Heart right ventricle (tissue), 16 donors: ENCODE measurements around the gene TAOK2. TPM values are rescaled to one million over a fixed set of nuclear protein-coding genes. Genes with fewer than 3 reads are reported as not detected.
A peak's percentile ranks its signal among the peaks of the same experiment; 100 is the strongest.

Experiments used
- ATAC-seq, 8 donors: fragments of 200-7000 bp; cut with Tn5 transposase; one replicate each; pipeline ENCODE4 v1.9.1; 2020; ENCODE audit warnings: mild to moderate bottlenecking in 8 of 8, moderate library complexity in 8 of 8, moderate number of reproducible peaks in 1 of 8
- DNase-seq, 2 donors: peaks; one replicate each; pipeline ENCODE4 v3.0.0-alpha.2; 2020
- H3K27ac ChIP-seq, 10 donors: fragments of 200-600 bp; sonication (generic) in 2 of 10; one replicate each; pipeline versions ENCODE4 v1.5.0 to v1.8.0; 2020 to 2022; ENCODE audit warnings: mild to moderate bottlenecking in 3 of 10
- H3K27me3 ChIP-seq, 7 donors: fragments of 200-600 bp; one replicate each; pipeline ENCODE4 v1.8.0; 2021 to 2022; ENCODE audit warnings: mild to moderate bottlenecking in 2 of 7
- H3K36me3 ChIP-seq, 9 donors: fragments of 200-600 bp; sonication (generic) in 1 of 9; one replicate each; pipeline versions ENCODE4 v1.5.0 to v1.8.0; 2020 to 2022; ENCODE audit warnings: mild to moderate bottlenecking in 2 of 9
- H3K4me1 ChIP-seq, 9 donors: fragments of 200-600 bp; sonication (generic) in 1 of 9; one replicate each; pipeline versions ENCODE4 v1.5.0 to v1.8.0; 2020 to 2022; ENCODE audit warnings: mild to moderate bottlenecking in 4 of 9
- H3K4me3 ChIP-seq, 10 donors: fragments of 200-600 bp; sonication (generic) in 2 of 10; one replicate each; pipeline versions ENCODE4 v1.5.0 to v1.8.0; 2020 to 2022; ENCODE audit warnings: mild to moderate bottlenecking in 7 of 10, moderate library complexity in 2 of 10
- H3K9me3 ChIP-seq, 11 donors: fragments of 200-600 bp in 10 of 11; sonication (generic) in 2 of 11; one replicate each; pipeline versions ENCODE4 v1.5.0 to v1.8.0; 2013 to 2022; ENCODE audit warnings: mild to moderate bottlenecking in 2 of 11, control low read depth in 1 of 11, moderate library complexity in 1 of 11
- WGBS, 2 donors: extraction: QIAGEN DNeasy Blood & Tissue Kit; methylation state at CpG; one replicate each; pipeline ENCODE4 v1.1.7; 2013; ENCODE audit warnings: inconsistent platforms in 1 of 2; 5-methylcytosine and 5-hydroxymethylcytosine counted together
- intact Hi-C, 10 donors: fragments of 100-400 bp; cut with DNase I; formaldehyde crosslinking; loops; one replicate each; pipeline versions ENCODE4 v1.11.1 to v1.14.2; 2022
- polyA plus RNA-seq, 2 donors: library from polyadenylated mRNA; stranded (reverse); fragments of 200-250 nt; gene quantifications; one replicate each; pipeline ENCODE4 v1.2.3, GENCODE V29; 2013
- total RNA-seq, 10 donors: library from RNA; stranded (reverse); fragmentation: NEBNext Ultra II Directional in 3 of 10; extraction: Animal tissue kit (Norgen Biotek cat#: 25700) in 3 of 10; gene quantifications; one replicate each; pipeline versions ENCODE4 v1.2.1 to v1.2.4, GENCODE V29; 2021 to 2023
- TF ChIP-seq, protein P1 (sequence below), 9 donors: fragments of 200-600 bp; sonication (generic) in 2 of 9; IDR thresholded peaks; one replicate each; pipeline versions ENCODE4 v1.5.0 to v1.8.0; 2021 to 2022; ENCODE audit warnings: antibody characterized with exemption in 9 of 9, mild to moderate bottlenecking in 5 of 9, moderate library complexity in 1 of 9
- donor health status: Arrhythmogenic right ventricular cardiomyopathy.
- donor health status: ischemic (EF 13 %, LVEDD 7.1; RV severe dilation, severe dysfunction).
- donor health status: healthy with polysubstance abuse.
- donor health status: DM: no; HTN: yes; CAD: no.
- donor health status: DM: no; HTN: no; CAD: no.
- donor health status: ischemic (EF 25% LVEDD 6.9; RV normal size, moderate dysfunction).
- donor health status: ischemic (EF 25% LVEDD 5.7; RV mildly dilated, moderate dysfunction).
- donor health status: healthy.
- donor health status: DM: yes; HTN: yes; CAD: no.
- donor health status: Ischemic cardiomyopathy.
- donor health status: ischemic (EF 35%, LVEDD 5.7; RV mildly dilated, moderate dysfunction).
- donor health status: nonischemic (EF 11% LVEDD 7.7; RV severe dilation, severe dysfunction).
- donor health status: DM: yes; HTN: yes; CAD: no.
- donor health status: PGD.
- donor health status: ischemic (EF 29% LVEDD 5.4; RV normal size, mild dysfunction).
- donor health status: nonischemic (EF 23%, LVEDD 6.1; RV moderate dilation, normal function).

TAOK2 gene
- total and polyA plus RNA-seq, 12 donors: 27.0 to 50.4 (median 32.7) TPM

DNA sequence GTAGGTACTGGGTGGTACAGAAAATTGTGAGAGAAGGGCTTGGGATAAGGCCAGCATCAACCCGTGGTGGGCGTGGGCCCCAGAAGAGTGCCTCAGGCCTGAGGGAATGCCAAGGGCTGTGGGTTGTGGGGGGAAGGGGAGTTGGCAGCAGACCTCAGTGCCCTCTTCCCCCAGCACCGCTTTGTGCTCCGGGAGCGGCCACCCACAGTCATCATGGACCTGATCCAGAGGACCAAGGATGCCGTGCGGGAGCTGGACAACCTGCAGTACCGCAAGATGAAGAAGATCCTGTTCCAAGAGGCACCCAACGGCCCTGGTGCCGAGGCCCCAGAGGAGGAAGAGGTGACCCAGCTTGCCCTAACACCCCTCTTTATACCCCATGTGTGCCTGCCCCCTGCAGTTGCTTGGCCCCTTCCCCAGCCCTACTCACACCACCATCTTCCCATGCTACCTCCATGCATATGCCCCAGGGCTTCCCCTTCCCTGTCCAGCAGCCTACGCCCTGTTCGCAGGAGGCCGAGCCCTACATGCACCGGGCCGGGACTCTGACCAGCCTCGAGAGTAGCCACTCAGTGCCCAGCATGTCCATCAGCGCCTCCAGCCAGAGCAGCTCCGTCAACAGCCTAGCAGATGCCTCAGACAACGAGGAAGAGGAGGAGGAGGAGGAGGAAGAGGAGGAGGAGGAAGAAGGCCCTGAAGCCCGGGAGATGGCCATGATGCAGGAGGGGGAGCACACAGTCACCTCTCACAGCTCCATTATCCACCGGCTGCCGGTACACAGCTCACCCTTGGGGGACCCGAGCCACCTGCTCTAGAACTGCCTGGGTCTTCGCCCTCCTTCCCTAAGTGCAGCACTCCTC is 9.1 kb downstream of the TAOK2 start:
- ATAC-seq: no peak
- peaks cover 9 to 100% (median 96%) of the 10 kb centered on the region in 9 donors for H3K36me3 ChIP-seq
- H3K27me3 ChIP-seq: no peaks in the 10 kb centered on the region
- no peak overlapping the region for H3K4me3 ChIP-seq
- H3K9me3 ChIP-seq: no peaks in the 10 kb centered on the region
- WGBS, 2 donors: 87 to 89% methylated on average over 22 to 24 of the region's 24 CpGs
- peak overlapping the region in 1 of 10 donors; percentile 15 for H3K27ac ChIP-seq
- intact Hi-C loops: no loop called here
- TF ChIP-seq, protein P1, sequence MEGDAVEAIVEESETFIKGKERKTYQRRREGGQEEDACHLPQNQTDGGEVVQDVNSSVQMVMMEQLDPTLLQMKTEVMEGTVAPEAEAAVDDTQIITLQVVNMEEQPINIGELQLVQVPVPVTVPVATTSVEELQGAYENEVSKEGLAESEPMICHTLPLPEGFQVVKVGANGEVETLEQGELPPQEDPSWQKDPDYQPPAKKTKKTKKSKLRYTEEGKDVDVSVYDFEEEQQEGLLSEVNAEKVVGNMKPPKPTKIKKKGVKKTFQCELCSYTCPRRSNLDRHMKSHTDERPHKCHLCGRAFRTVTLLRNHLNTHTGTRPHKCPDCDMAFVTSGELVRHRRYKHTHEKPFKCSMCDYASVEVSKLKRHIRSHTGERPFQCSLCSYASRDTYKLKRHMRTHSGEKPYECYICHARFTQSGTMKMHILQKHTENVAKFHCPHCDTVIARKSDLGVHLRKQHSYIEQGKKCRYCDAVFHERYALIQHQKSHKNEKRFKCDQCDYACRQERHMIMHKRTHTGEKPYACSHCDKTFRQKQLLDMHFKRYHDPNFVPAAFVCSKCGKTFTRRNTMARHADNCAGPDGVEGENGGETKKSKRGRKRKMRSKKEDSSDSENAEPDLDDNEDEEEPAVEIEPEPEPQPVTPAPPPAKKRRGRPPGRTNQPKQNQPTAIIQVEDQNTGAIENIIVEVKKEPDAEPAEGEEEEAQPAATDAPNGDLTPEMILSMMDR (IDR thresholded peaks at IDR 0.05): no peak
- DNase-seq: no peak
- H3K4me1 ChIP-seq: peaks cover 2 to 30% (median 20%) of the 10 kb centered on the region in 9 donors

DNA sequence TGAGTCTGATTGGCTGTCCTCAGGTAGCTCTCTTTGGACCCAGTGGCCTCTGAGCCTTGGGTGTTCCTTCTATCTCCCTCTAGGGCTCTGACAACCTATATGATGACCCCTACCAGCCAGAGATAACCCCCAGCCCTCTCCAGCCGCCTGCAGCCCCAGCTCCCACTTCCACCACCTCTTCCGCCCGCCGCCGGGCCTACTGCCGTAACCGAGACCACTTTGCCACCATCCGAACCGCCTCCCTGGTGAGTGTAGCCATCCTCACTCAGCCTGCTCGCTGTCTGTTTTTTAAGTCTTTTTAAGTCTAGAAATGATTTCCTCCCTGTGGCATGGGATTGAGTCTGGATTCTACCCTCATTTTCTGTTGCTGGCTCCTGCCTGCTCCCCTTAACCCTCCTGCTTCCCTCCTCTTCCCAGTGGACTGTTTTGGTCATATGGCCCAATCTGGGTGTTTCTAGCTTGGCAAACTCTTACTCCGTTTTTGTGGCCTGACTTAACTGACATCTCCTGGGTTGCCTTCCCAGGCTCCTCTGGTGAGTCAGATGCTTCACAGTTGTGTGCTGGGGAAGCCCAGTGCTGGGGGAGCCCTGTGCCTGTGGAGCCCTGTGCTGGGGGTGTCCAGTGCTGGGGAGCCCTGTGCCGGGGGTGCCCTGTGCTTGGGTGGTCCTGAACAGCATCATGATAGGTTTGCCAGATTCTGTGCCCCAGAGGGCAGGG is 9.9 kb downstream of the TAOK2 start:
- TF ChIP-seq, protein P1 (IDR thresholded peaks at IDR 0.05): no peak
- DNase-seq: no peak

DNA sequence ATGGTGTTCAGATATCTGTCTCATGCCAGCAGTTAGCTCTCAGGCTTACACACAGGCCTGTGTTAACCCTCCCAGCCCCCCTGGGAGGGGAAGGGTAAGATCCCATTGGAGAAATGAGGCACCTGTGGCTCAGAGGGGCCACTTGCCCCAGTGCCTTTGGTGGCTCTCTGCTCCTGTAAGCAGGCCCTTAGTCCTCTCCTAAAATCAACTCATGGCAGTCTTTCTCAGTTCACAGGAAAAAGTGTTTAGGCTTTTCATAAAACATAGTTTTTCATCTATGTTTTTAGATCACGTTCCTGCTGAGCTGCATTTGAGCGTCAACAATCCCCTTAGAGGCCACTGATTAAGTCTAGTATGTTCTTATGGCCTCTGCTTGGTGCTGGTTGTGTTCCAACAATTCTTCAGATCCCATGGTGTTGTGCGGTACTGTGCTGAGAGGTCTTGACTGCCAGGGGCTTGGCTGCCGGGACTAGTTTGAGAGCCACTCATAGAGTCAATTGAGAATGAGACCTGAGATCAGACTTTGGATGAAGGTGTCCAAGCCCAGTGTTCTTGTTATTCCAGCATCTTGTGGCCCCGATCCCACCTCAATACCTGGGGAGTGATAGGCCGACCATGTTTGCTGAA is 10.6 kb downstream of the TAOK2 start:
- WGBS, 2 donors: 79 to 83% methylated on average over 6 of the region's 6 CpGs
- Histone ChIP-seq H3K9me3 (no peaks in the 10 kb centered on the region), H3K27me3 (no peaks in the 10 kb centered on the region), H3K27ac (no peak overlapping the region), H3K4me1 (peaks cover 2 to 16% (median 9%) of the 10 kb centered on the region in 9 donors), H3K36me3 (peaks cover 9 to 100% (median 87%) of the 10 kb centered on the region in 9 donors), H3K4me3 (no peak overlapping the region)
- DNase-seq (no peak), ATAC-seq (no peak)
- intact Hi-C loops: no loop called here
- TF ChIP-seq, protein P1 (IDR thresholded peaks at IDR 0.05): no peak

More for the DNA sequence above, 9.9 kb downstream of the TAOK2 start:
- H3K27me3 ChIP-seq: no peaks in the 10 kb centered on the region
- WGBS, 2 donors: 86 to 94% methylated on average over 12 of the region's 12 CpGs
- peaks cover 9 to 100% (median 92%) of the 10 kb centered on the region in 9 donors for H3K36me3 ChIP-seq
- intact Hi-C loops: no loop called here
- H3K4me1 ChIP-seq: peaks cover 2 to 22% (median 14%) of the 10 kb centered on the region in 9 donors
- H3K27ac ChIP-seq: no peak overlapping the region
- H3K9me3 ChIP-seq: no peaks in the 10 kb centered on the region
- no peak overlapping the region for H3K4me3 ChIP-seq
- no peak for ATAC-seq

DNA sequence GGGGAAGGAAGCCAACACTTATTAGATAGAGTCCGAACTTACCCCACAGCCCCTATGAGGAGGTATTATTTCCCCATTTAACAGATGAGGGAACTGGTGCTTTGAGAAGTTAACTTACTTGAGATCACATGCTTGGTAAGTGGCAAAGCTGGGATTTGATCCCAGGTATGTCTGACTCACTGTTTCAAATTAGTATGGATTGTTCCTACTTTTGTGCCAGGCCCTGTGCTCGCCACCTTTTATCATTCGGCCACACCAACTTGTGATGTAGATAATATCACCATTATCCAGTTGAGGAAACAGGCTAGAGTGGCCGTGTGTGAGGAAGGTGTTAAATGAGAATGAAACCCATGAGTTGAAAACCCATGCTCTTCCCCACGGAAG is 11.1 kb downstream of the TAOK2 start:
- intact Hi-C loops: no loop called here
- no peaks in the 10 kb centered on the region for H3K27me3 ChIP-seq
- peaks cover 9 to 100% (median 85%) of the 10 kb centered on the region in 9 donors for H3K36me3 ChIP-seq
- no peaks in the 10 kb centered on the region for H3K9me3 ChIP-seq
- H3K4me1 ChIP-seq: peaks cover 2 to 12% (median 5%) of the 10 kb centered on the region in 9 donors
- DNase-seq (no peak), ATAC-seq (no peak)
- WGBS, 2 donors: 85 to 87% methylated on average over 5 of the region's 5 CpGs
- H3K27ac ChIP-seq: no peak overlapping the region
- TF ChIP-seq, protein P1 (IDR thresholded peaks at IDR 0.05): no peak
- H3K4me3 ChIP-seq: no peak overlapping the region
